GM19025 (cell line): Measurements from ENCODE around the gene COPB2.

Experiments
- ATAC-seq: cut with Tn5 transposase; IDR thresholded peaks from one replicate; pipeline ENCODE4 v1.9.1; 2021; ENCODE audit warnings: mild to moderate bottlenecking, low read depth, moderate library complexity; ENCODE audit not compliant: unreplicated experiment

The COPB2 gene

DNA sequence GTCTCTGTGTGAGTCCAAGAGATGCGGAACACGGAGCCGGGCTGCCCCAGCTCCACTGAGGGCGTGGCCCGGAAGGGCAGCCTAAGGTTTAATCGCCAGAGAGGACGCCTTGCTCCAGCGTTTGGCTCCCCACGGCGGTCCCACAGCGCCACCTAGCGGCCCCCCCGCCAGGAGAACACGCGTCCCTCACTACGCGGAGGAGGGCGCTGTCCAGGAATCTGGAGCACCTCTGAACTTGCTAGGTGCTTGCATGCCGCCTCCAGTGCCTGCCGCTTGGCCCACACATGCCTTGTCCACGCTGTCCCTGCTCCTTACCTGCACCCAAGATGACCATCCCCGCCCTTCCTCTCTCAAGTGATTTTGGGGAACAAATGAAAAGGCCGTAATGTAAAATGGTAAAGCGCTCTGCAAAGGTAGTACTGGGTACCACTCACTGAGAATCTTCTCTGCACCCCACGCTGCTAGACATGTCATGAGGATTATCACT is 60.0 kb downstream of the COPB2 start:
- peak; percentile 96 for ATAC-seq

DNA sequence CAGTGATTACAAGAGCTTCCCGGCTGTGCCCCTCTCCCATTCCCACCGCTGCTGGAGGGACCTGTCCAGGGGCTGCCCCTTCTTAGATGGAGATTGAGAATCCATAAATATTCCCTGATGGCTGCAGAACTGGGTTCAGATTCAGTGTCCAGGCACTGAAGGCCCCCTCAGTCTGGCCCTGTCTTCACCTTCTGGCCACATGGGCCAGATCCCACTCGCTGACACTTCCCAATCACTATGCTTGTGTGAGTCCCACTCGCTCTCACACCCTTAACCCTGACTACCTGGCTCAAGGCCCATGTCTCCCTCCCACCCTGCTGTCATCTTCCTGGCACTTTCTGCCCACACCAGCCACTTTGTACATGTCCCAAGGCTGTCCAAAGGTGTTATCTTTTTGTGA is 61.1 kb downstream of the COPB2 start:
- ATAC-seq, result no peak

DNA sequence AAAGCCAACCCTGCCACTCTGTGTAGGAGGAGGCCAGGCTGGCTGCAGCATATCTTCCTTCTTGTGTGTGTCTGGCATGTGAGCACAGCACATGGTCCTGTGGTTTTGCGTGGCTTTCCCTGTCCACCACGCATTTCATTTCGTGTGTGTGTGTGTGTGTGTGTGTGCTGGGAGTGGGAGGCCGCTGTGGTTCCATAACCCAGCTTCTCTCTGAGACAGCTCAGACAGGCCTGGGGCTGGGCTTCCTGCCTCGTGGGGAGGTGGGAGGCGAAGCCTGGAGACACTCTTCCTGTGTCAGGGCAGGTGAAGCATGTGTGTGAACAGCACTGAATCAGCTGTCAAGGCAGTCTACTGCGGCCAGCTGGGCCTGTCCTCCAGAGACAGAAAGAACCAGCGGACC is 61.6 kb downstream of the COPB2 start:
- no peak for ATAC-seq

- no peak for ATAC-seq
Measured at GRCh38 chr3:139327231-139327630, 62.2 kb downstream of the COPB2 start.

- no peak for ATAC-seq
Measured at GRCh38 chr3:139326707-139327106, 62.7 kb downstream of the COPB2 start.

GRCh38 chr3:139326131-139326530 is 63.3 kb downstream of the COPB2 start:
- ATAC-seq, result no peak

- no peak for ATAC-seq
Measured at GRCh38 chr3:139325551-139325950, 63.9 kb downstream of the COPB2 start.

- ATAC-seq, result no peak
Measured at GRCh38 chr3:139324456-139324855, 65.0 kb downstream of the COPB2 start.

- ATAC-seq, result no peak
Measured at GRCh38 chr3:139323146-139323545, 66.3 kb downstream of the COPB2 start.

- ATAC-seq, result no peak
Measured at GRCh38 chr3:139322346-139322745, 67.1 kb downstream of the COPB2 start.

DNA sequence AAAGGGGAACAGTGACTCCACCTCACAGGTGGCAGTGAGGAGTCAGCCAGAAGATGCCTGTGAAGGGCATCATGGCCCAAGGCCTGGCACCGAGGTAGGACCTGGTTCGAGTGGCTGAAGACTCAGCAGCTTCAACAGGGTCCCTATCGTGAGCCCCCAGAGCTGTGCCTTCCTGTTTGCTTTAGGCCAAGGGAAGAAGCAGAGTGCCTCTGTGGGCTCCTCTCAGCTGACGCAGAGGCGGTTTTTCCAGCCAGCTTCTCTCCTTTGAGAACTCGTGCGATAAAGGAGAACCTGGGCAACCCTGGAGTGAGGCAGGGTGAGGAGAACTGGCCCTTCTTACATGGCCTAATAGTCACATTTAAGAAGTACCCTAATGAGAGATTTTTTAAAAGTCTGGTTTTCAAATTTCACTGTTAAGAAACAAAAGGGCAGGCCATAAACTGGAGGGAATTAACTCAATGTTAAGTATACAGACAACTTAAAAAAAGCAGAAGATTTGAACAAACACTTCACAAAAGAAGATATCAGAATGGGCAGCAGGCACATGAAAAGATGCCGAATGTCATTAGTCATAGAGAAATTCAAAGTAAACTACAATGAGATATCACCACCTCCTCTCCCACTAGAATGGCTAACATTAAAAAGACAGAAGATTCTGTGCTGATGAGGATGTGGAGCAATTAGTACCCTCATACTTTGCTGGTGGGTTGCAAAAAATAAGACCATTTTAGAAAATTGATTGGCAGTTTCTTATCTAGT is 68.7 kb downstream of the COPB2 start:
- no peak for ATAC-seq

DNA sequence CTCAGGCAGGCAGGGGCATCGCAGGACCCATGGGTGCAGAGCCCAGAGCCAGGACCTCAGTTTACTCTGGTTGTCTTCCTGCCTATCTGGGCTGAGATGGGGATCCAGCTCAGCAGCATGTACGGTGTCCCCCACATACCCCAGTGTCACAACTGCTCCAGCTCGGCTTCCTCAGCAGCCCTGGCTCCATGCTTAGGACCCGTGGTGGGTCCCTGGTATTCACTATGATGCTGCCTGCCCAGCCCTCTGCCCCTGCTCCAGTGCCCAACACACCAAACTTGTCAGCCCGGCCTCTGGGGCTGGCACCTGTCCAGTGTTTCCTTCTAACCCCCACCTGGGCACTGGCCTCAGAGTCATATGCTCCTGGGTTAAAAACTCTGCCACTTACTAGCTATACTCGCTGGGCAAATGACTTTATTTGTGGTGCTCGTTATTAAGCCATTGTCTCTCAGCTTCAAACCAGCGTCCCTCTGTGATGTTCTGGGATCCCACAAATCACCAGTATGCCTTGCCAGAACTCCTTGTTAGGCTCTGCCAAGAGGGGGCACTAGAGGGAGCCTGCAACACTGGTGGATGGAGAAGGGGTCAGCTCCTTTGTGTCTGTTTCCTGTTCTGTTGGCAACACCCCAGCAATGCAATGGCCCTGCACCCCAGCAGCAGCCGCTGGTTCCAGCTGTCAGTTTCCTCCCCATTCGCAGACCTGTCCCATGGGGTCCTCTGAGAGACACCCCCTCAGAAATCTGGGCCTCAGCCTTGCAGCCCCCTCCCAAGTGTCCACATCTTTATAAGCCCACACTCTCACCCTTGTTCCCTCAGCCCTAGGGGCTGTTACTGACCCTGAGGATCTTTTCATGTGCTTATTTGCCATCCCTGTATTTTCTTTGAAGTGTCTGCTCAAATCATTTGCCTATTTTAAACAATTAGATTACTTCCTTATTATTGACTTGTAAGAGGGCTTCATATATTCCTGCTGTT is 69.7 kb downstream of the COPB2 start:
- no peak for ATAC-seq

- ATAC-seq, result no peak
Measured at GRCh38 chr3:139318826-139319225, 70.6 kb downstream of the COPB2 start.

DNA sequence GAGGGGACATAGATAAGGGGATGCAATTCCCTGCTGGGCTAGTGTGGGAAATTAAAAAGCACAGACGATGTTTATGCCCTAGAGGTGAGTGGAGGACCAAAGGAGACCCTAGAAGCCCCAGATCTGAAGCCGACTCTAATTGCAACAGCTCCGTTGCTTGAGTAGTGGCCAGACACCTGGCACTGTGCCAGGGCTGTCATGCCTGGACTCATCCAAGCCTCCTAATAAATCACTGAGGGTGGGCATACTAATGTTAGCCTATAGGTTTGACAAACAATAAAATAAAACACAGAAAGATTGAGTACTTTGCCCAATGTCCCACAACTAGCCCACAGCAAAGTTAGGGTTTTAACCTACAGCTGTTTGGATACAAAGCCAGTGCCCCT is 71.0 kb downstream of the COPB2 start:
- ATAC-seq, result no peak

DNA sequence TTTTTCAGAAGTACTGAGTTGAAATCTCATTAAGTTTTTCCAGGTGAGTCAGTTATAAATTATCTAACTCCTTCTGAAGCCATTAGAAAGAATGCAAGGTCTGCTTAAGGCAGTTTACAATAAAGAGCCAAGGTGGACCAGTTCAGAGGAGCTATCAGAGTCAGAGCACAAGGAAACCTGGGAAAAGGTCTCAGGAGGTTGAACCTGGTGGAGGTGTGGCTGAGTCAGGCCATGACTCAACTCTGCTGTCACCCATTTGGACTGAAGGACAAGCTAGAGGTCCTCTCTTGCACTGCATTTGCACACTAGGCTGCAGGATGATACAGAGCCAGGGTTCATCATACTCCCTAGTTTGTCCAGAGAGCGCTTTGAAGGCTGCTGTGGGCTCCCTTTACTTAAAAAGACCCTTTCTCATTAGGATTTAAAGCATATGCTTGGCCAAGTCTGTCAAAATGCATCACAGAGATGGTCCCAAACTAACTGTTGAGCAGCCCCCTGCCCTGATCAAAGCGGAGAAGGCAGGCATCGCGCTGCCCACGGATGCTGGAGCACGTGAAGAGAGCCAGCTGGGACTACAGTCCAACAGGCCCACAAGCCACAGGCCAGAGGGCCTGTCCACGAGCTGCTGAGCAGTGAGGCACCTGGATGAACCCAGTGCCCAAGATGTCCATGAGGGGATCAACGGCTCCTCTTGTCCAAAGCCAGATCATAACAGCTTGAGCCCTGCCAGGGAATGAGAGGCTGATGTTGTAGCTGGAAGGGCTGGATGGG is 71.6 kb downstream of the COPB2 start:
- no peak for ATAC-seq

DNA sequence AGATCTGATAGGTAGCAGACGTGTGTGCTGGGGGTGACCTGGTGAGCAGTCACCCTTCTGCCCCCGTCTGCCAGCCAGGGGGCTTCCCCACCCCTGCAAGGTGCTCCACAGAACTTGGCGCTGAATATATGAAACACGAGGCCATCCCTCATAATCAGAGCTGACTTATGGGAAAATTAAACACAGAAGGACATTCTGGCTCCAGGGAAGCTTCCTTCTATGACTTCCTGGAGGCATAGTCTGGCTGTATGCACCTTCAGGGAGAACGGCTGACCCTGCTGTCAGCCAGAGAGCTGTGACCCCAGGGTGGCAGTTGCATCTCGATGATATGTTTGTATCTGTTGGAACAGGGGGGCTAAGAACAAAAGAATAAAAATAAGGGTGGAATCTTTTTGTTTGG is 72.2 kb downstream of the COPB2 start:
- ATAC-seq, result no peak

- ATAC-seq, result no peak
Measured at GRCh38 chr3:139313921-139314320, 75.5 kb downstream of the COPB2 start.

- ATAC-seq, result no peak
Measured at GRCh38 chr3:139312959-139313358, 76.5 kb downstream of the COPB2 start.

- ATAC-seq, result no peak
Measured at GRCh38 chr3:139312416-139312815, 77.0 kb downstream of the COPB2 start.

GRCh38 chr3:139311557-139311956 is 77.9 kb downstream of the COPB2 start:
- ATAC-seq, result no peak

DNA sequence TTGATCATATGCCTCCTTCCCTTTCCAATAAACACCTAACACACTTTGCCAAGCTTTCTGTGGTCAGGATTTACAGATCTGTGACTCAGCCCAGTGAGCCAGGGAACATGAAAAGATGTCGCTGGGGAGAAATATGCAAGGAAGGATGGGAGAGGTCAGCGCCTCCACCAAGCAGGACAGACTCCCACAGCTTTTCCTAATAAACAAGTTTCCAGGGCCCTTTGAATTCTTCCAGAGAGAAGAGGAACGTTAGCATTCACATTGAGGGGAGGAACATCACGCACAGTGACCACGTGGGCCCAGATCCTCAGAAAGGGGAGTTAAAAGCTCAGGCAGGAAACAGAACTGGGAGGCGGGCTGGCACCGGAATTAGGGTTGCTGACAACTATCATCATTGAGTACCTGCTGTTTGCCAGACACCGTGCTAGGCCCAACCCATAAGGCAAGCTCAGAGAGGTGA is 78.9 kb downstream of the COPB2 start:
- ATAC-seq, result no peak
